ENCODE measurements around the gene CNKSR2. TPM values are rescaled to one million over a fixed set of nuclear protein-coding genes. Genes with fewer than 3 reads are reported as not detected.

The CNKSR2 gene
- total RNA-seq, 1 donor from 2014 or later = 3.4 TPM

GRCh38 chrX:21487832-21488231, 113.6 kb downstream of the CNKSR2 start:
- H3K27me3 ChIP-seq (ENCODE audit: control insufficient read depth, insufficient read depth, low read length) = no peaks in the 10 kb centered on the region
- no peaks in the 10 kb centered on the region for H3K36me3 ChIP-seq (ENCODE audit: control insufficient read depth, insufficient read depth, low read length)
- no peak for DNase-seq (ENCODE audit: low read depth)
- H3K4me3 ChIP-seq (ENCODE audit: low read depth, low read length) = no peak overlapping the region
- no peak for TF ChIP-seq CTCF (IDR thresholded peaks at IDR 0.05; ENCODE audit: insufficient read depth, low read length, poor library complexity, severe bottlenecking)

- no peak overlapping the region for H3K4me3 ChIP-seq (ENCODE audit: low read depth, low read length)
- TF ChIP-seq CTCF (IDR thresholded peaks at IDR 0.05; ENCODE audit: insufficient read depth, low read length, poor library complexity, severe bottlenecking) = no peak
- H3K27me3 ChIP-seq (ENCODE audit: control insufficient read depth, insufficient read depth, low read length) = no peaks in the 10 kb centered on the region
- peak; percentile 5 for DNase-seq (ENCODE audit: low read depth)
- H3K36me3 ChIP-seq (ENCODE audit: control insufficient read depth, insufficient read depth, low read length) = no peaks in the 10 kb centered on the region
Observed at GRCh38 chrX:21490341-21490740, 116.1 kb downstream of the CNKSR2 start.

- Histone ChIP-seq H3K27me3 (ENCODE audit: control insufficient read depth, insufficient read depth, low read length) (no peaks in the 10 kb centered on the region), H3K36me3 (ENCODE audit: control insufficient read depth, insufficient read depth, low read length) (no peaks in the 10 kb centered on the region), H3K4me3 (ENCODE audit: low read depth, low read length) (no peak overlapping the region)
- no peak for DNase-seq (ENCODE audit: low read depth)
- TF ChIP-seq CTCF (IDR thresholded peaks at IDR 0.05; ENCODE audit: insufficient read depth, low read length, poor library complexity, severe bottlenecking) = no peak
Observed at GRCh38 chrX:21493226-21493830, 119.1 kb downstream of the CNKSR2 start.

GRCh38 chrX:21503593-21503992, 129.4 kb downstream of the CNKSR2 start:
- TF ChIP-seq CTCF (IDR thresholded peaks at IDR 0.05; ENCODE audit: insufficient read depth, low read length, poor library complexity, severe bottlenecking) = no peak
- no peak for DNase-seq (ENCODE audit: low read depth)

GRCh38 chrX:21509912-21510311, 135.7 kb downstream of the CNKSR2 start:
- Histone ChIP-seq H3K36me3 (ENCODE audit: control insufficient read depth, insufficient read depth, low read length) (no peaks in the 10 kb centered on the region), H3K4me3 (ENCODE audit: low read depth, low read length) (no peak overlapping the region), H3K27me3 (ENCODE audit: control insufficient read depth, insufficient read depth, low read length) (no peaks in the 10 kb centered on the region)
- no peak for TF ChIP-seq CTCF (IDR thresholded peaks at IDR 0.05; ENCODE audit: insufficient read depth, low read length, poor library complexity, severe bottlenecking)
- no peak for DNase-seq (ENCODE audit: low read depth)

More at GRCh38 chrX:21503593-21503992, 129.4 kb downstream of the CNKSR2 start:
- no peaks in the 10 kb centered on the region for H3K36me3 ChIP-seq (ENCODE audit: control insufficient read depth, insufficient read depth, low read length)
- no peaks in the 10 kb centered on the region for H3K27me3 ChIP-seq (ENCODE audit: control insufficient read depth, insufficient read depth, low read length)
- no peak overlapping the region for H3K4me3 ChIP-seq (ENCODE audit: low read depth, low read length)

GRCh38 chrX:21524008-21524407, 149.8 kb downstream of the CNKSR2 start:
- TF ChIP-seq CTCF (IDR thresholded peaks at IDR 0.05; ENCODE audit: insufficient read depth, low read length, poor library complexity, severe bottlenecking) = no peak
- DNase-seq (ENCODE audit: low read depth) = no peak
- no peaks in the 10 kb centered on the region for H3K27me3 ChIP-seq (ENCODE audit: control insufficient read depth, insufficient read depth, low read length)
- no peaks in the 10 kb centered on the region for H3K36me3 ChIP-seq (ENCODE audit: control insufficient read depth, insufficient read depth, low read length)
- no peak overlapping the region for H3K4me3 ChIP-seq (ENCODE audit: low read depth, low read length)
